HG03521 (cell line): ENCODE measurements around the gene TFEB.

Experiments
- ATAC-seq: cut with Tn5 transposase; IDR thresholded peaks from one replicate; pipeline ENCODE4 v1.9.1; 2021; ENCODE audit warnings: mild to moderate bottlenecking, moderate library complexity; ENCODE audit not compliant: unreplicated experiment

Gene TFEB

DNA sequence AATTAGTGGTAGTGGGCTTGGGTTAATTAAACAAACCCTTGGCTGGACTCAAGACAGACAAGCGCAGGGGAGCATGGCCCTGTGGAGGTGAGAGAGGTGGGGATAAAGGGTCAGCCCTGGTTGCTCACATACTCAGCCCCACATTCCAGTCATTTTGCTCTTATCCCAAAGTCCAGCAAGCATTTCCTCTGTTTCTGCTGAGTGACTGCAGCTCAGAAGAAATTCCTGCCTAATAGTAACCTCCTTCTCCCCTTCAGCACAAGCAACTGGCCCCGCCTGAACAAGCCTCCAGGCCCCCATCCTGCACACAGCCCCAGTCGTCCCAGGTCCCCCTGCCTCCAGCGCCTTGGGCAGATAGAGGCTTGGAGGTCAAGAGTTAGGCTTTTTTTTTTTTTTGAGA is 3.6 kb upstream of the TFEB start:
- no peak for ATAC-seq

DNA sequence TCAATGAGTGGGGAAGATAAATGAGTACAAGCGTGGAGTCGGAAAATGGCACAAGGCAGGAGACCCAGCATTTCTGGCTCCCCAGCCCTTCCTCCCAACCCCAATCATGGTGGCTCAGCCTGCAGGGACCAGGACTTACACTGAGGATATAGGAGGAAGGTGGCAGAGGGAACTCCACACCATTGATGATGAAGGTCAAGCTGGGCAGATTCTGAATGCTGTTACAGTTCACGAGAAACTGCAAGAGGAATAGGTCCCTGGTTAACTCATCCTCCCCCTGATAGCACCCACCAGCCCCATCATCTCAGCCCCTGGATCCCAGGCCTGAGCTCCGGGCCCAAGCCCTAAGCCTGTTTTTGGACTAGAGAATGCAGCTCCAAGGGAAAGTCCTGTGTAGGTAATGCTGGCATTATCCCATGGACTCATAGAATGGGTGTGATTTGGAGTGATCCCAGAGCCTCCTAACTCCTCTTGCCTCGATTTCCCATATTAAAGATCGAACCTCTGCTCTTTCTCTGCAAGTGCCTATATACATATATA is 2.3 kb upstream of the TFEB start:
- no peak for ATAC-seq

DNA sequence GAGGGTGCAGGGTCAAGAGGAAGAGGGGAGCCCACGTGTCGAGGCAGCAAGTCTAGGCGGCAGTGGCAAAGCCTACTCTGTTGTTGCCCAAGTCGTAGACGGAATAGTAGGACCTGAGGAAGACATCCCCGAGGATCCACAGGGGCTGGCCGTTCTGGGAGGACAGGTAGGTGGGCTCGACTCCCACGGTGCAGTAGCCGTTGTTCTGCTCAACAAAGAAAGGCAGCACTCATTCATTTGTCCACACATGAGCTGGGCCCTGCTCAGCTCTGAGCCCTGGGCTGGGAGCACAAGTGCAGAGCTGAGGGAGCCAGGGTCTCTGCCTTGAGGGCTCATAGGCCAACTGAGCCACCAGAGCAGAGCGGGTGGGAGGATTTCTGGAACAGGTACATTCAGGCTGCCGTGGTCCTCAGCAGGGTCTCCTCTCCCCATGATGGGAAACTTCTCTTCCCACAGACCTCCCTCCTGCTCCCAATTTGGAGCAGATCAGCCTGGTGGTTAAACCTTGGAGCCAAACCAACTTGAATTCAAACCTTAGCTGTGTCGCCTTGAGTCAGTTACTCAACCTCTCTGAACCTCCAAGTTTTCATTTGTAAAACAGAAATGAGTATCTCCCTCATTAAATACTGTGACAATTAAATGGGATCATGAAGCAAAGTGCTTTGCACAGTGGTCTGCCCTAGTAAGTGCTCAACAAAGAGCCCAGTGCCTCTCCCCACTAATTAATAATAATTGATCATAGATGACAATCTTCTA is 1.6 kb upstream of the TFEB start:
- ATAC-seq: no peak

DNA sequence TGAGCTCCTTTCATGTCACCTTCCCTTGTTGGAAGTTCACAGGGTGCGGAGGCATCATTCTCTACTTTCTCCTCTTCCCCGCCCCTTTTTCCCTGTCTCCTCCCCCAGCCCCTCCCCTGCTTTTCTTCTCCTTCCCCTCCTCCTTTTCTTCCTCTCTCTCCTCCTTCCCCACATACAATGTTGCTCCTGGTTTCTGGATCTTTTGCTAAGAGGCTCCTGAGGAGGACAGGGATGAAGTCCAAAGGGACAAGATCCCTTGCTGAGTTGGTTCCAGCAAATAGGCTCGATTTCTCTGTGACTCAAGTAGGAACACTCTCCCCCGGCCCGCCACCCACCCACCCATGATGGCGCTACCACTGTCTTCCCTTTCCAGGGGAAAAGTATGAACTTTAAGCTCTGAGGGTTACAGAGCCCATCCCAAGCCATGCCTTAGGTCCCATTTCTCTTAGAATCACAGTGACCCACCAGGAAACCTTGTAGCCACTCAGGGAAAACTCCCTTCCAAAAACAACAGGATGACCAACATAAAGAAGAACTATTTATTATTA is 852 bp upstream of the TFEB start:
- no peak for ATAC-seq

DNA sequence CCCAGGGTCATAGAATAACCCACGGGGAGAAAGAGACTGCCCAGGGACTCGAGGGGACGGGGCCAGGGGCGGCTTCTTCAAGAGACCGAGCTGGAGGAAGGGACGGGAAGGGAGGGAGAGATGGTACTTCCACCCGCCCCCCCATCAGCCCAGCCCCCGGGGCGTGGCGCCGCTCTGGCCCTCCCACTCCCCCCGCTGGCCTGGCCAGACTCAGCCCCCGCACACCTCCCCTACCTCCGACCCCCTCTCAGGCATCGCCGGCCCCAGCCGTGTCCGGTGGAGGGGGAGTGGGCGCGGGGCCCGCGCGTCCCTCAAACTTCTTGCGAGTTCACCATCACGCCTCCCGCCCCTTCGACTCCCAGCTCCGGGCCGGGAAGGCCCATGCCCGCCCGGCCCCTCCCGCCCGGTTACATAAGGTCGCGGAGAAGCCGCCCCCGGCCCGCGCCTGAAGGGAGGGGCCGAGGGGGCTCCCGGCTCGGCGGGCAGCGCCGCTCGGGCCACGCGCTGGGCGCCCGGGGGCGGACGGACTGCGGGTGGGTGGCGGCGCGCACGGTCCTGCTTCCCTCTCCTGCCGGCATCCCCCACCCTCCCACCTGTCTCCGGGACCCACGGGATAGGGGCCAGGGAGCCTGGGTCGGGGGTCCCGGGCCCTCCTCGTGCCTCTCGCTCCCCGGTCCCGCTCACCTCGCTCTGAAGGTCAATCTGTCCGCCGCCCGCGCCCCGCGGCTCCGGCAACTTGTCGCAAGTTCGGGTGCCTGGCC is 562 bp downstream of the TFEB start:
- ATAC-seq: peak; percentile 24

DNA sequence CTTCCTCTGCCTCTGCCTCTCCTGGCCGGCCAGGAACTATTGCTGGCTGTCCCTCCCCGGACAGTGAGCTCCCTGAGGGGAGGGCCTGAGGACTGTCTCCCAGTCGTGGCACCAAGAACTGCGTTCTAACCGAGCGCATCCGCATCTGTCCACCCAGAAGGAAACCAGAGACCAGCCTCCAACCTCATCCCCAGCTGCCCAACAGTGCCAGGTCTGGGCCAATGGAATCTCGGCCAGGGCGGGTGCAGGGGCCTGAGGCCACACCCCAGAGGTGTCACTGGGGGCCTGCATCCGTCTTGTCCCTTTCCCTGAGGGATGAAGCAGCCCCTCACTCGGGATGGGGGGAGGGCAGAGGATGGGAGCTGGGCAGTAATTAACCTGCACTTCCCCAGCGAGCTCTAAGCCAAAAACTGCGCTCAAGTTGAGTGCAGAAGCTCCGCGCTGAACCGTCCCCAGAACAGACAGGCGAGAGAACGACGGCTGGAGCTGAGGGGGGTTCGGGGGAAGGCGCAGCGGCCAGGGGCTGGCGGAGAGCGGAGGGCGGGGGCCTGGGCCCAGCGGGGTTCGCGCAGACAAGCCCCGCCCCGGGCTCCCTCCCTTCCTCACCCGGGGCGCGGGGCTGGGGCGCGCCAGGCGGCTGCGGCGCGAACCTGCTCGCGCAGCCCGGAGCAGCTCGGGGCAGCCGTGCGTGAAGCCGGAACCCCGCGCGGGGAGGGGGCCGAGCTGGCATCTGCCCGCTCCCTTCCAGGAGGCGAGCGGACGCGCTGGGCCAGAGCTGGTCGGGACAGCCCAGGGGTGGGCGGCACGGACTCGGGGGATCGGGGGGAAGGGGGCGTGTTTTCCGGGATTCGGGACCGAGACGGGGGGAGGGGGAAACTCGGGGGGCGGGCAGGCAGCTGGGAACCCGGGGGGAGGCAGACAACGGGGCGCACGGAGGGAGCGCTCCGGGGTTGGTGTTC is 1.4 kb downstream of the TFEB start:
- ATAC-seq: peak; percentile 46

DNA sequence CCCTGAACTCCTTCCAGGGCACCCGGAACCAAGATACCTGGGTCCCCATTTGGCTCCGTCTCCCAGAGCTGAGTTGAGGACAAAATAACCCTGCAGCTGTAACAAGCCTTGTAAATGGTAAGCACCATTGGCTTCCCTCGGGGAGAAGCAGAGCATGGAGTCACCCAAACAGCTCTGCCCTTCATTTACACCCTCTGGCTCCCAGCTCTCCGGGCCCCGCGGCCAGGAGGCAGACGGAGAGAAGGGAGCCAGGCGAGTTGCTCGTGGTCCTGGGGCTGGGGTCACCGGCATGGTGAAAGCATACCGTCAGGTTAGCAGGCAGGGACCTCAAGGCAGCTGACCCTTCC is 2.1 kb downstream of the TFEB start:
- no peak for ATAC-seq

DNA sequence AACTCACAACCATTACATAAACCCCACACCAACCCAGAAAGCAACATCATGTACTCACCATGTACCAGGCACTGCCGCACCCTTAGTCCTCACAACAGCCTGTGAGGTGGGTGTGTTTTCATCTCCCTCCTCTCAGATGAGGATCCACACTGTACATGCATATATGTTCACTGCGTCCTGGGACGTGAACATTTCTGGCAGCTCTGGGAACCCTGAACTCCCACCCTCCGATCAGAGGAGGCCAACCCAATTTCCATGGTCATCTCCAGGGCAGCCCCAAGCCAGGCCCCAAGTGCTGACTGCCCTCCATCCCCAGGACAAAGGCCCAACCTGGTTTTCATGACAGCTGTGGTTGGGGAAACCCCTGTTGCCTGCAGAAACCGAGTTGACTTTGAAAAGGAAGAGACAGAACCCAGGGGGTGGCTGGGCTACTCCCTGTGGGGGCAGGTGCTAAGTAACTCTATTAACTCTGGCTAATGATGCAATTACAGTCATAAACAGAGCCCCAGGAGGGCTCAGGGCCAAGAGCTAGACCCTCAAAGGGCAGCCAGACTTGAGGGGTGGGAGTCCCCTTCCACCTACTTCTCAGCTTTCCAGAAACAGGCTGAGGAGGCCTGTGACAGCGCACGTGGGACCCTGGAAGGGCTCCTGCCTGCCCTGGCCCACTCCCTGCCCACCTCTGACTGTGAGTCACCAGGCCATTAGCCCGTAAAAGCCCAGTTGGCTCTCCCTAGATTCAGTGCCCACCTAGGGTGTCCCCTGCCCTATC is 2.6 kb downstream of the TFEB start:
- ATAC-seq: peak; percentile 20

DNA sequence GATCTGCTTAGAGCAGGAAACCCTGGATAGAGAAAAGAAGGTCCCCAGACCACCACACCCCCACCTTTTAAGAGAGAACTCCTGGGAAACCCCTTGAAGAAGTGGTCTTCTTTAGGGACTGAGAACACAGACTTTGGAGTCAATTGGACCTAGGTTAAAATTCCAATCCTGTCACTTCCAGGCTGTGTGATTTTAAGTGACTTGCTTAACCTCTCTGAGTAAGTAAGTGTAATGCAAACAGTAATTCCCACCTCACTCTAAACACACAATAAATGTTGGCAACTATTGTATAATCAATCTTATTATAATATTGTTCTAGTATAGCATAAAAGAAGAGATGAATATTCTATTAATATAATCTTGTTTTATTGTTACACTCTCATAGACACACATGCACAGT is 3.3 kb downstream of the TFEB start:
- ATAC-seq: no peak

DNA sequence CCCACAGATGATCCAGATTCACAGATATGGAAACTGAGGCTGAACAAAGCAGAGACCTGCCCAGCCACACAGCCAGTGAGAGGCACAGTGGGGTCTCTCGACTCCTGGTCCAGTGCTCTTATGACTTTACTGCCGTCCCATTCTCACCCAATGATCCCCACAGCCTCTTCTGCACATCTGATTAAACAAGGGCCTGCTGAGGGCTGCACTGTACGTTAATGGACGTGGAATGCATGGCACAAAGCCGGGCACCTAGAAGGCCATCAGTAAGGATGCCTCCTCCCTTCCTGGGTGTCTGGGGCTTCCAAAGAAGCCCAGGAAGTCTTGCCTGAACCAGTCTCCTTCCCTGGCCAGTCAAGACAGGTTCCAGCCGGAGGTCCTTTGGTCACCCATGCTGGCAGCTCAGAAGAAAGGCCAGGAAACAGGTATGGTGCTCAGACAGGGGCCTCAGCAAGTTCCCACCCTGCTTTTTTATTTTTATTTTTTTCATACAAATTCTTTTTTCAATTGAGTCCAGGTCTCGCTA is 3.8 kb downstream of the TFEB start:
- ATAC-seq: no peak

DNA sequence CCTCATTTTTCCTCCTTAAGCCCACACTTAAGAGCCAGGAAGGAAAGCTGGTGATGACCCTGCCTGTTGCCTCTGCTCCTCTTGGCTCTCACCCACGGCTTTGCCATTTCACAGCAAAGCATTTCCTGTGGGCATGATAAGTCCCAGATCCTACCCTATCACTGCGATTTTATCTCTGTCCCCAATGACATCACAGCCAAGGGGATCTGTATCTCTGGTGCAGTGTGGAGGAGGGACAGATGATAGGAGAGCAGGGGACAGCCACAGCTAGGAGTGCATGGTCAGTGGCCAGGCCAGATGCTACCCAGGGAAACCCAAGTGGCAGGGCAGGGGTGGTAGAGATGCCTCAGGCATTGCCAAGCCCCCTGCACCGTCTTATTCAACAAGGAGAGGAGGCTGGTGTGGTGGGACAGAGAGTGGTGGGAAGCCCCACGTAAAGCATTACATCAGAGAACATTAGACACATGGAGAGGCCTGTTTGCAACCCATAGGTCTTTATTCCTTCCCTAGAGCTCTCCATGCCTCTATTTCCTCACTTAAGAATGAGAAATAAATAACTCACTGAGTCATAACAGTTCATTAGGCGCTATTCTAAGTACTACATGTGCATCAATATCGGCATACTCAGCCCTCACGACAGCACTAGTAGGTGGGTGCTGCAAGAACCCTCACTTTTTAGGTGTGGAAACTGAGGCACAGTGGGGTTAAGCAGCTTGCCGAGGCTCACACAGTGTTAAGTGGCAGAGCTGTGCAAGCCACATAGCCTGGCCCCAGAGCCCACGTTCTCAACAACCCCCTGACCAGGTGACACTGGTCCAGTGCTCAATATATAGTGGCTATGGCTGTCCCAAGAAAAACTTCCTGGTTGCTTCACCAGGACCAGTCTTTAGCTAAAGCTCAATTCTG is 4.6 kb downstream of the TFEB start:
- ATAC-seq: no peak

DNA sequence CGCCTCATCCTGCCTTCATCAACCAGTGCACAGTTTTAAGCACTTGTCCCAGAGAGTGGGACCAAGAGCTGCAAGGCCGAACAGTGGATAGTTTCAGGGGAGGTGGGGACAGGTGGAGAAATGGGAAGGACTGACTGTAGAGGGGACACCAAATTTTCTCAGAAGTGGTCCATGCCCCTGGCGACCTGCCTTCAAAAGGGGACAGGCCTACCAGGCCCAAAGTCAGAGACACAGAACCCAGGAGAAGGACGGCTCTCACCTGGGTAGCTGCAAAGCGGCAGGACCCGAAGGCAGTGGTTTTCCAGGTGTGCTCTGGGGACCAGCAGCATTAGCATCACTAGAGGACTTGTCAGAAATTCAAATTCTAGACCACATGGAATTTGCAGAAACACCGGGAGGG is 5.8 kb downstream of the TFEB start:
- no peak for ATAC-seq

DNA sequence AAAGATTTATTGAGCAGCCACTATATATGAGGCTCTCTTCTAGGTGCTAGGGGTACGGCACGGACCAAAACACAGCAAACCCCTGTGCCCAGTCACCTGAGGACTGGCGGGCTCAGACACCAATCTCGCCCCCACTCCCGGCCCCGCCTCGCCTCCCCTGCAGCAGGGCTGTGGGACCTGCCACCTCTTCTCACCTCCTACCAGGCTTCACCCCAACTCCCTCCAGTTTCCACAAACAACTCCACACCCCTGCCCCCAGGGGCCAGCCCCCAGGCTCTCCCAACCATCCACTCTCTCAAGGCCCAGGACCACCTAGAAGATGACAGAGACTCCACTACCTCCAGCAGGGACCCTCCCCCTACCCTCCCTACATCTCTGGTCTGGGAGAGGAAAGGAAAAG is 6.5 kb downstream of the TFEB start:
- ATAC-seq: no peak

DNA sequence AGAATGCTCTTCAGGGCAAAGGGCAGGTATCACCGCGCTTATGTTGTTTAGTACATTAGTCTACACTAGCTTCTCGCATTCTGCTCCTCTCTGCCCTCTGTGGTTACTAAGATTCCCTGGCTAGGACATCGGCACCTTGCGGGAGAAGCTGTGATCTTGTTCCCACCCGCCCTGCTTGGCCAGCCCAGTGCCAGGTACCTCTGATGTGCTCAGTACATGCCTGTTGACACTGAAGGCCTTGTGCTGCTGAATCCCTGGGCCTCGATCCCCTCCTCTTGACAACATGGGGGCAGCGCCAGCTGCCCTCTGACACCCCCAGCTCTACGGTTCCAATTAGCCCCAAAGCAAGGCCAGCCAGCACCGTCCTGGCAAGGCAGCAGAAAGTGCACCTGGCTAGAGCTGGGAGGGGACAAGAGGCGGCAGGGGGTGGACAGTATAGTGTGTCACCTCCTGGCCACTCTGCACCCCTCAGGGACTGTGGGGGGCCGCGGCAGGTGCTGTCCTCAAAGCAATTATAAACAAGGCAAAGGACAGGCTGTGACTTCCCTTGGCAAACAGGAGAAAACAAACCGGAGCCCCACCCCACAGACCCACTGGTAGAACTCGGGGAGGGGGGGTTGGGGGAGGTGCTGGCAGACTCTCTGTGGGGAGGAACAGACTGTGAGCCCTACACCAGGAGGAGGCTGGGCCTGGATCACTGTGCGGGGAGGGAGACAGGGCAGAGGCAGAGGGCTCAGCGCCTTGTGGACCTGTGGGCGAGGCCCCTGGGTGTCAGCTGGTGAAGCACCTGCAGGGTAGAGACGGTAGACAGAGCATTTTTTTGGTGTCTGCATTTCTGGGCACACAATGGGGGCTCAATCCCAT is 7.1 kb downstream of the TFEB start:
- ATAC-seq: no peak

DNA sequence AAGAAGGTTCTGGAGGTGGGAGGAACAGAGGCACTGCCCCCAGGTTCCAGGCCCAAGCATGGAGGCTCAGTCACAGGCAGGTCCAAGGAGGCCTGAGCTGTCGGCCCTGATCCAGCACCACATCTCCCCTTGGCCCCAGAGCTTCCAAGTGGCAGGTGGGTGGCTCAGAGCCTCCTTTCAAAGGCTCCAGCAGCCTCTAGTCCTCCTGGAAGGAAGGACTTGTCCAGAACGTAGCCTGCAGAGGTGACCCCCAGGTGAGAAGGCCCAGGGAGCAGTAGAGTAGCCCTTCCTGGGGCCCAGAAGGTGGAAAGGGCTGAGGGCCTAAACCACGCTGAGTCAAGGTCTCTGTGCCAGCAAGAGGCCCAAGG is 7.7 kb downstream of the TFEB start:
- no peak for ATAC-seq

DNA sequence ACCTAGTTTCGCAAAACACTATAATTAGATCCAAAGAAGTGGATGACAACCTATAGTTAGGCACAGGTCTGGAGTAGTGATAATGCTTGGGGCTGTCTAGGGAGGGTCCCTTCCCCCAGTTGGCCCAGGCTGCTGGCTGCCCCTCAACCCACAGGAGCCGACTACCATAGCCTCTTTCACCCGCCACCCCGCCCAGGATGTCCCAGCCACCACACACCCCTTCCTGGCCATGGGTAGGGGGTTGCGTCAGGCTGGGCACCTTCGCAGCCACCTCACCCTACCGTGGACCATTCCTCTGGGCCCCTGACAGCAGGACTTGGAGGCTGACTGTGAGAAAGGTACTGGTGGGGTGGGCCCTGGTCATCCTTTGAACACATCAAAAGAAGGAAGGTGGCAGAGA is 8.5 kb downstream of the TFEB start:
- no peak for ATAC-seq

DNA sequence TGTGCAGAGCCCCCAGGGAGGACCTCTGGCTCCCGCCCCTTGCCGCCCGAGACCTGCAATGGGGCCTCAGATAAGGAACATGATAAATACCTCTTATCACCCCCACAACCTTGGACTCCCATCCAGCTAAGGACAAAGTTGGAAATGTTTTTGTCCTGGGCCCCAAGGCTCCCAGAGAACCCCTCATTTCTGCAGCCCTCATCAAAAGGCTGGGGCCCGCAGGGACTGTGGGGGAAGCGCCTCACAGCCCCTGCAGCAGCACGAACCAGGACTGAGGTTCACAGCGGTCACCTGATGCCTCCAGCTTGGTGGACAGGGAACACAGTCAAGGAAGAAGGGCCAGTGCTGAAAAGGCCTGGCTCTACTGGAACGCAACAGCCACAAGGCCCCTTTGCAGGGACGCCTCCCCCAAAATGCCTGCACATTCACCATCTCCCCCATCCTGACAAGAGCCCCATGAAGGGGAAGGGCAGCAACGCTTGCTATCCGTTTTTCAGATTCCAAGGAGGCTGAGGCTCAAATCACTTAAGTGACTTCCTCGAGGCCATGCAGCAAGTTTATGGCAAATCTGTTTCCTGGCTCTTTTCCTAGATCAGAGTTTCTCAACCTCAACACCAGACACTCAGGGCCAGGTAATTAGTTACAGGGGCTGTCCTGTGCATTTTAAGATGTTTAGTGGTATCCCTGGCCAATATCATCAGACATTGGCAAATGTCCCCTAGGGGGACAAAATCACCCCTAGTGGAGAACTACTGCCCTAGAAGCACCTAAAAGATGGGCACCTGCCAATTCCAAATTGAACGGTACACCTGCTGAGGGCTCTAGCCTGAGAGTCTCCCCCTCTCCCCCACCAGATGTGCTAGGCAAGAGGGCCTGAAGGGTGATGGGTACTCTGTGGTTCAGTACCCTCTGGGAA is 10.6 kb downstream of the TFEB start:
- no peak for ATAC-seq
